K562 (cell line): ENCODE data around the gene XPR1.

Experiments used
- CTCF ChIP-seq, 3 experiments: IDR thresholded peaks in 2 of 3; conservative IDR thresholded peaks in 1 of 3; 2 replicates each; pipeline ENCODE4 v1.5.1; 2011 to 2012; ENCODE audit warnings: low read length in 3 of 3, mild to moderate bottlenecking in 3 of 3, control low read depth in 2 of 3, improper control_type of control experiment in 1 of 3, inconsistent platforms in 1 of 3, low read depth in 1 of 3, mixed read lengths in 1 of 3, moderate library complexity in 1 of 3; ENCODE audit not compliant: insufficient read depth in 2 of 3
- ESRRA ChIP-seq: fragments of 450-650 bp; IDR thresholded peaks from 2 replicates; pipeline ENCODE4 v1.6.1; 2014; ENCODE audit warnings: low read depth, mild to moderate bottlenecking, moderate library complexity, borderline replicate concordance
- NFYB ChIP-seq: IDR thresholded peaks from 2 replicates; pipeline ENCODE4 v1.6.1; 2011; ENCODE audit warnings: mild to moderate bottlenecking, moderate library complexity; ENCODE audit not compliant: insufficient read length; ENCODE audit errors: extremely low read depth
- SP1 ChIP-seq: sonication (generic); formaldehyde crosslinking; IDR thresholded peaks from 2 replicates; pipeline ENCODE4 v1.8.1; 2022; ENCODE audit warnings: mild to moderate bottlenecking, missing genetic modification reagents
- ZNF830 ChIP-seq: fragments of 250-450 bp; sonication (Bioruptor Pico); IDR thresholded peaks from 2 replicates; pipeline ENCODE4 v1.5.0; 2021; ENCODE audit warnings: mild to moderate bottlenecking
- TF ChIP-seq, protein P1 (sequence below): fragments of 250-450 bp; sonication (Bioruptor Pico); IDR thresholded peaks from 2 replicates; pipeline ENCODE4 v1.5.0; 2020; ENCODE audit warnings: mild to moderate bottlenecking, borderline replicate concordance
- TF ChIP-seq, protein P2 (sequence below), 2 experiments: fragments of 450-650 bp; IDR thresholded peaks; 2 replicates each; pipeline ENCODE4 v1.6.1; 2018; ENCODE audit warnings: mild to moderate bottlenecking in 2 of 2, low read depth in 1 of 2; ENCODE audit not compliant: partially characterized antibody in 2 of 2

GRCh38 chr1:180672105-180672504, 40.3 kb downstream of the XPR1 start:
- TF ChIP-seq, protein P1, sequence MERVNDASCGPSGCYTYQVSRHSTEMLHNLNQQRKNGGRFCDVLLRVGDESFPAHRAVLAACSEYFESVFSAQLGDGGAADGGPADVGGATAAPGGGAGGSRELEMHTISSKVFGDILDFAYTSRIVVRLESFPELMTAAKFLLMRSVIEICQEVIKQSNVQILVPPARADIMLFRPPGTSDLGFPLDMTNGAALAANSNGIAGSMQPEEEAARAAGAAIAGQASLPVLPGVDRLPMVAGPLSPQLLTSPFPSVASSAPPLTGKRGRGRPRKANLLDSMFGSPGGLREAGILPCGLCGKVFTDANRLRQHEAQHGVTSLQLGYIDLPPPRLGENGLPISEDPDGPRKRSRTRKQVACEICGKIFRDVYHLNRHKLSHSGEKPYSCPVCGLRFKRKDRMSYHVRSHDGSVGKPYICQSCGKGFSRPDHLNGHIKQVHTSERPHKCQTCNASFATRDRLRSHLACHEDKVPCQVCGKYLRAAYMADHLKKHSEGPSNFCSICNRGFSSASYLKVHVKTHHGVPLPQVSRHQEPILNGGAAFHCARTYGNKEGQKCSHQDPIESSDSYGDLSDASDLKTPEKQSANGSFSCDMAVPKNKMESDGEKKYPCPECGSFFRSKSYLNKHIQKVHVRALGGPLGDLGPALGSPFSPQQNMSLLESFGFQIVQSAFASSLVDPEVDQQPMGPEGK (CRISPR knock-in tag) = no peak
- TF ChIP-seq ZNF830 (CRISPR knock-in tag) (no peak), ESRRA (no peak), NFYB (no peak), CTCF (IDR thresholded peaks at IDR 0.05 in 2 of 3, conservative IDR thresholded peaks at IDR 0.05 in 1 of 3; ENCODE audit: insufficient read depth in 2 of 3, low read depth in 1 of 3, low read length in 3 of 3) (no peak), SP1 (CRISPR knock-in tag) (no peak)
- TF ChIP-seq, protein P2, sequence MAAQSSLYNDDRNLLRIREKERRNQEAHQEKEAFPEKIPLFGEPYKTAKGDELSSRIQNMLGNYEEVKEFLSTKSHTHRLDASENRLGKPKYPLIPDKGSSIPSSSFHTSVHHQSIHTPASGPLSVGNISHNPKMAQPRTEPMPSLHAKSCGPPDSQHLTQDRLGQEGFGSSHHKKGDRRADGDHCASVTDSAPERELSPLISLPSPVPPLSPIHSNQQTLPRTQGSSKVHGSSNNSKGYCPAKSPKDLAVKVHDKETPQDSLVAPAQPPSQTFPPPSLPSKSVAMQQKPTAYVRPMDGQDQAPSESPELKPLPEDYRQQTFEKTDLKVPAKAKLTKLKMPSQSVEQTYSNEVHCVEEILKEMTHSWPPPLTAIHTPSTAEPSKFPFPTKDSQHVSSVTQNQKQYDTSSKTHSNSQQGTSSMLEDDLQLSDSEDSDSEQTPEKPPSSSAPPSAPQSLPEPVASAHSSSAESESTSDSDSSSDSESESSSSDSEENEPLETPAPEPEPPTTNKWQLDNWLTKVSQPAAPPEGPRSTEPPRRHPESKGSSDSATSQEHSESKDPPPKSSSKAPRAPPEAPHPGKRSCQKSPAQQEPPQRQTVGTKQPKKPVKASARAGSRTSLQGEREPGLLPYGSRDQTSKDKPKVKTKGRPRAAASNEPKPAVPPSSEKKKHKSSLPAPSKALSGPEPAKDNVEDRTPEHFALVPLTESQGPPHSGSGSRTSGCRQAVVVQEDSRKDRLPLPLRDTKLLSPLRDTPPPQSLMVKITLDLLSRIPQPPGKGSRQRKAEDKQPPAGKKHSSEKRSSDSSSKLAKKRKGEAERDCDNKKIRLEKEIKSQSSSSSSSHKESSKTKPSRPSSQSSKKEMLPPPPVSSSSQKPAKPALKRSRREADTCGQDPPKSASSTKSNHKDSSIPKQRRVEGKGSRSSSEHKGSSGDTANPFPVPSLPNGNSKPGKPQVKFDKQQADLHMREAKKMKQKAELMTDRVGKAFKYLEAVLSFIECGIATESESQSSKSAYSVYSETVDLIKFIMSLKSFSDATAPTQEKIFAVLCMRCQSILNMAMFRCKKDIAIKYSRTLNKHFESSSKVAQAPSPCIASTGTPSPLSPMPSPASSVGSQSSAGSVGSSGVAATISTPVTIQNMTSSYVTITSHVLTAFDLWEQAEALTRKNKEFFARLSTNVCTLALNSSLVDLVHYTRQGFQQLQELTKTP (IDR thresholded peaks at IDR 0.05; ENCODE audit: low read depth in 1 of 2, partially characterized antibody in 2 of 2) = no peak
